D721Med (cell line): ENCODE data around the gene ZFR.

Experiments
- DNase-seq: peaks from one replicate; pipeline ENCODE4 v3.0.0; 2011; ENCODE audit warnings: low spot score; ENCODE audit not compliant: insufficient read length
- FAIRE-seq: peaks from 2 replicates; lab custom pipeline; 2011; peaks lifted over from hg19 to GRCh38; lab: Jason Lieb, UNC
- CTCF ChIP-seq: IDR thresholded peaks from 2 replicates; pipeline ENCODE4 v1.5.1; 2012; ENCODE audit warnings: mild to moderate bottlenecking, control low read depth; ENCODE audit not compliant: insufficient read depth; ENCODE audit errors: missing control alignments

Gene ZFR

DNA sequence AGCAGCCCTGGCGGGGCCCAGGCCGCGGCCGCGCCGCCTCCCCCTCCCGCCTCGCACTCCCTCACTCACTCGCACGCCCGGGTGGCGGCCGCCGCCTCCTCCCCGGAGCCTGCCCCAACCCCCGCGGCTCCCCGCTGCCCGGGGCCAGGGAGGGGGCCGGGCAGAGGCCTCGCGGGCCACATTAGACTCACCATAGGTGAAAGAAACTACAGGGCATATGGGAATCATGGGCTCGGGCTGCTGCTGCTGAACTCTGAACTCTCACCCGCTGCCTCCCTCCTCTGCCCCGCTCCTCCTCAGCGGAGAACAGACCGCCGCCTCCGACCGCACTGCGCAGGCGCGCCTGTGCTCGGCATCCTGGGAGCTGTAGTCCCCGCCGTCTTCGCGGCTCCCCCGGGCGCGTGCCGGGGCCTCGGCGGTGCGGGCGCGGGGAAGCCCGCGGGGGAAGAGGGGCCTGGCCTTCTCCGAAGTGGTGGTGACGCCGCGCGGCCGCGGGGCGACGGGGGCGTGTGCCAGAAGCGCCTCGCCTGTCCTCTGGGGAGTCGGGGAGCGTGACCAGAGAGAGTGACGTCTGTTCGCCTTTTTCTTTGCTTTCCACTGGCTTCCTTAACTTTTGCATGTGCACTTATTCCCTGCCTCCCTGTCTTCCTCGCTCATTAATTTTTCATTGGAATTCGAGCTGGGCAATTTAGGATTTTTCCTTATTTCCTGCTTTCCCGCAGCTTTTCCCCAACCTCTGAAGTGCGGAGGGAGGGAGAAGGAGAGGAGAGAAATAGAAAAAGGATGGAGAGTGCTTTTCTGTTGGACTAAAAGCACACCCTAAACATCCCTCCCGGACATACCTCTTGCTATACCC lies at the start of gene ZFR:
Gene ZFR, minus strand, starts transcription at position 310 of the 856 bp plus-strand sequence. Its CDS starts 82 bp downstream, at position 228.
- no peak for TF ChIP-seq CTCF
- no peak for FAIRE-seq
- DNase-seq = peak; percentile 90

GRCh38 chr5:32490972-32491557 lies 46.5 kb upstream of the ZFR start:
- no peak for FAIRE-seq
- no peak for TF ChIP-seq CTCF
- no peak for DNase-seq

DNA sequence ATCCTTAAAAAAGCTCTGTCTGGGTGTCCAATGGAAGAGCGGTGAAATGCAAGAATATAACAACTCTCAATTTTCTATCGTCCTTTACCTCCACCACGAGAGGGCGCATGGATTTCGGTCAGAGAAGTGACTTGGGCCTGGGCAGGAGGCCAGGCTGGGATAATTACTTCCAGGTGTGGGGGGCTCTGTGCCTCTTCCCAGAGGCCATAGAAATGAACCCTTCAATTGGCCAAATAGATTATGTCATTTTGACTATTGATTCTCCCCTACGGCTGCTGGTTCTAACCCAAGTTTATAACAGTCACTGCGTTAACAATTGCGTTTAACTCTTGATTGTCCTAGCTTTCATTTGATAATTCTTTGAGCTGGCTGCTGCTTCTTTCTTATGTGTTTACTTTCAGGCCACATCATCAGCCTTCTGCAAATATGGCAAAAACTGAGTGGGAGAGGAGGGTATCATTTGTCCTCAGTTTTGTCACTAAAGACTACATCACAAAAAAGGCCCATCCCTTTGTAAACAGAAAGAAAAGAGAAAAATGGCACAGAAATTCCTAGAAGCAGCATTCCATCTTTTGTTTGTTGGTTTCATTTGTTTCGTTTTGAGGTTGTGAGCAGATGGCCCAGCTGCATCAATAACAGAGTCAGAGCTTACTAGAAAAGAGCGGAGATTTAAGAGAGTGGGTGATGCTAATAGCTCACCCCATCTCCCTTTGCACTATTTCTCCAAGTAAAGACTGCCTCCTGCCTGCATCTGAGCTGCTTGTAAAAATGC lies 45.4 kb upstream of the ZFR start:
- no peak for FAIRE-seq
- peak; percentile 34 for DNase-seq
- TF ChIP-seq CTCF = peak; percentile 81

- no peak for DNase-seq
- no peak for FAIRE-seq
- TF ChIP-seq CTCF = no peak
Observed at GRCh38 chr5:32487424-32487823, 42.9 kb upstream of the ZFR start.

- DNase-seq = no peak
- no peak for TF ChIP-seq CTCF
- FAIRE-seq = no peak
Observed at GRCh38 chr5:32487008-32487407, 42.5 kb upstream of the ZFR start.

GRCh38 chr5:32482193-32482592 lies 37.7 kb upstream of the ZFR start:
- no peak for TF ChIP-seq CTCF
- FAIRE-seq = no peak

DNA sequence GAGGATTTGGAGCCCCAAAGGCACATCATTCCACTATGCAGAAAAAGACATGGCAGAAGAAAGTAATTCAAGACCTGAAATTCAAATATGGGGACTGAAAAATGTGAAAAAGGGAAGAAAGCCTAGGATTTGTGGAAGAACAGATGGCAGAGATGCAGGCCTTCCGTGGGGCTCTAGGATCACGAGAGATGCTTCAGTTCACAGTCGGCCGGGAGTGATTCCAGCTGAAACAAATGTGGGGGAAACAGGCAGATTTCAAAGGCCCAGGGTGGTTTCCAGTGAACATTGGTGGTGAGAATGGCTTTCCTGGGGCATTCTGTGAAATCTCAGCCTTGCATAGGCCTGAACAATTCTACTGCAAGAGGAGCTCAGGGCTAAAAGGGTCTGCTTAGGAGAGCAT lies 34.6 kb upstream of the ZFR start:
- FAIRE-seq (no peak), DNase-seq (no peak)
- no peak for TF ChIP-seq CTCF

More at GRCh38 chr5:32482193-32482592, 37.7 kb upstream of the ZFR start:
- DNase-seq = no peak
